Heart left ventricle (tissue), 16 donors: ENCODE results near the gene RAB11A. TPM values are rescaled to one million over a fixed set of nuclear protein-coding genes. Genes with fewer than 3 reads are reported as not detected.

Source experiments
- ATAC-seq, 4 donors: fragments of 200-7000 bp; cut with Tn5 transposase; one replicate each; pipeline ENCODE4 v1.9.1; 2020 to 2022; ENCODE audit warnings: moderate library complexity in 4 of 4, mild to moderate bottlenecking in 3 of 4, moderate number of reproducible peaks in 1 of 4
- DNase-seq, 5 donors: peaks; one replicate each; pipeline ENCODE4 v3.0.0-alpha.2; 2020
- H3K27ac ChIP-seq, 12 donors: fragments of 200-600 bp; sonication (generic) in 4 of 12; one replicate each; pipeline versions ENCODE4 v1.5.0 to v1.8.0; 2016 to 2022; ENCODE audit warnings: mild to moderate bottlenecking in 2 of 12
- H3K27me3 ChIP-seq, 9 donors: fragments of 200-600 bp; sonication (generic) in 2 of 9; one replicate each; pipeline versions ENCODE4 v1.5.1 to v1.8.0; 2016 to 2022; ENCODE audit warnings: mild to moderate bottlenecking in 3 of 9
- H3K36me3 ChIP-seq, 9 donors: fragments of 200-600 bp; sonication (generic) in 2 of 9; one replicate each; pipeline versions ENCODE4 v1.5.0 to v1.8.0; 2018 to 2022; ENCODE audit warnings: mild to moderate bottlenecking in 2 of 9
- H3K4me1 ChIP-seq, 12 donors: fragments of 200-600 bp; sonication (generic) in 4 of 12; one replicate each; pipeline versions ENCODE4 v1.5.0 to v1.8.0; 2016 to 2022; ENCODE audit warnings: mild to moderate bottlenecking in 3 of 12
- H3K4me3 ChIP-seq, 12 donors: fragments of 200-600 bp; sonication (generic) in 4 of 12; one replicate each; pipeline versions ENCODE4 v1.5.0 to v1.8.0; 2017 to 2022; ENCODE audit warnings: mild to moderate bottlenecking in 9 of 12, moderate library complexity in 4 of 12
- H3K9me3 ChIP-seq, 12 donors: fragments of 200-600 bp; sonication (generic) in 4 of 12; one replicate each; pipeline versions ENCODE4 v1.5.0 to v1.8.0; 2016 to 2022; ENCODE audit warnings: mild to moderate bottlenecking in 1 of 12
- CTCF ChIP-seq, 12 donors: fragments of 200-600 bp; sonication (generic) in 4 of 12; IDR thresholded peaks; one replicate each; pipeline versions ENCODE4 v1.5.0 to v1.8.0; 2018 to 2022; ENCODE audit warnings: antibody characterized with exemption in 12 of 12, mild to moderate bottlenecking in 5 of 12
- POLR2A ChIP-seq, 2 donors: fragments of 450-650 bp; IDR thresholded peaks; one replicate each; pipeline ENCODE4 v1.6.1; 2017; ENCODE audit warnings: antibody characterized with exemption in 2 of 2, mild to moderate bottlenecking in 2 of 2, moderate library complexity in 2 of 2
- WGBS, 4 donors: extraction: QIAGEN DNeasy Blood & Tissue Kit in 2 of 4; methylation state at CpG; one replicate each; pipeline versions ENCODE4 v1.1.5 to v1.1.7; 2013 to 2018; 5-methylcytosine and 5-hydroxymethylcytosine counted together
- intact Hi-C, 10 donors: fragments of 100-400 bp; cut with DNase I; formaldehyde crosslinking; loops; one replicate each; pipeline versions ENCODE4 v1.11.1 to v1.14.2; 2022
- polyA plus RNA-seq, 2 donors: library from polyadenylated mRNA; stranded (reverse); fragments of 200-250 nt; gene quantifications; one replicate each; pipeline ENCODE4 v1.2.3, GENCODE V29; 2013
- total RNA-seq, 9 donors: library from RNA; depleted of rRNA in 2 of 9; stranded (reverse); fragments of >200 nt in 2 of 9; fragmentation: NEBNext Ultra II Directional in 3 of 9; extraction: Animal tissue kit (Norgen Biotek cat#: 25700) in 3 of 9; gene quantifications; one replicate each; pipeline versions ENCODE4 v1.1.0 to v1.2.4, GENCODE V29; 2016 to 2023
- donor health status: ischemic (EF 13 %, LVEDD 7.1; RV severe dilation, severe dysfunction).
- donor health status: healthy with polysubstance abuse.
- donor health status: DM: no; HTN: yes; CAD: no.
- donor health status: DM: no; HTN: no; CAD: no.
- donor health status: ischemic (EF 25% LVEDD 6.9; RV normal size, moderate dysfunction).
- donor health status: ischemic (EF 25% LVEDD 5.7; RV mildly dilated, moderate dysfunction).
- donor health status: healthy.
- donor health status: DM: yes; HTN: yes; CAD: no.
- donor health status: ischemic (EF 35%, LVEDD 5.7; RV mildly dilated, moderate dysfunction).
- donor health status: nonischemic (EF 11% LVEDD 7.7; RV severe dilation, severe dysfunction).
- donor health status: DM: yes; HTN: yes; CAD: no.
- donor health status: PGD.
- donor health status: ischemic (EF 29% LVEDD 5.4; RV normal size, mild dysfunction).
- donor health status: nonischemic (EF 23%, LVEDD 6.1; RV moderate dilation, normal function).

RAB11A gene
- total and polyA plus RNA-seq, 11 donors, result 50.3 to 307 (median 162) TPM

- no peak overlapping the region for H3K27ac ChIP-seq
- no peaks in the 10 kb centered on the region for H3K27me3 ChIP-seq
- TF ChIP-seq CTCF (IDR thresholded peaks at IDR 0.05) (no peak), POLR2A (IDR thresholded peaks at IDR 0.05) (no peak)
- no peaks in the 10 kb centered on the region for H3K36me3 ChIP-seq
- WGBS, 4 donors, result 71 to 79% (median 75%) methylated on average over 2 of the region's 2 CpGs
- DNase-seq, result no peak
- no peak overlapping the region for H3K4me3 ChIP-seq
- H3K9me3 ChIP-seq, result no peaks in the 10 kb centered on the region
- intact Hi-C loops, result no loop called here
- H3K4me1 ChIP-seq, result no peaks in the 10 kb centered on the region
- ATAC-seq, result no peak
Observed at GRCh38 chr15:65927545-65927944, 58.3 kb downstream of the RAB11A start.

- TF ChIP-seq CTCF (IDR thresholded peaks at IDR 0.05), result no peak
- no peak for ATAC-seq
- intact Hi-C loops, result no loop called here
Observed at GRCh38 chr15:65929573-65929972, 60.3 kb downstream of the RAB11A start.

GRCh38 chr15:65930134-65930533 is 60.8 kb downstream of the RAB11A start:
- no peaks in the 10 kb centered on the region for H3K27me3 ChIP-seq
- 74 to 86% (median 83%) methylated on average over 5 to 6 of the region's 6 CpGs for WGBS, 4 donors
- no peak for ATAC-seq
- no peak overlapping the region for H3K27ac ChIP-seq
- no peaks in the 10 kb centered on the region for H3K4me1 ChIP-seq
- no peak overlapping the region for H3K4me3 ChIP-seq
- no peaks in the 10 kb centered on the region for H3K36me3 ChIP-seq
- intact Hi-C loops, result no loop called here
- TF ChIP-seq CTCF (IDR thresholded peaks at IDR 0.05) (no peak), POLR2A (IDR thresholded peaks at IDR 0.05) (no peak)
- no peaks in the 10 kb centered on the region for H3K9me3 ChIP-seq
- DNase-seq, result no peak

More at GRCh38 chr15:65929573-65929972, 60.3 kb downstream of the RAB11A start:
- Histone ChIP-seq H3K36me3 (no peaks in the 10 kb centered on the region), H3K9me3 (no peaks in the 10 kb centered on the region), H3K4me1 (no peaks in the 10 kb centered on the region), H3K27ac (no peak overlapping the region), H3K4me3 (no peak overlapping the region), H3K27me3 (no peaks in the 10 kb centered on the region)
- 90 to 96% (median 92%) methylated on average over 3 to 7 of the region's 7 CpGs for WGBS, 4 donors
- DNase-seq, result no peak

GRCh38 chr15:65931221-65931620 is 61.9 kb downstream of the RAB11A start:
- H3K9me3 ChIP-seq, result no peaks in the 10 kb centered on the region
- no peak overlapping the region for H3K4me3 ChIP-seq
- intact Hi-C loops, result no loop called here
- H3K27me3 ChIP-seq, result no peaks in the 10 kb centered on the region
- no peak overlapping the region for H3K27ac ChIP-seq
- no peak for TF ChIP-seq POLR2A (IDR thresholded peaks at IDR 0.05)
- TF ChIP-seq CTCF (IDR thresholded peaks at IDR 0.05), result no peak
- WGBS, 4 donors, result 77 to 83% (median 81%) methylated on average over 4 of the region's 4 CpGs
- no peaks in the 10 kb centered on the region for H3K36me3 ChIP-seq
- H3K4me1 ChIP-seq, result peaks cover 0 to under 1% (median 0%) of the 10 kb centered on the region in 12 donors
- DNase-seq (no peak), ATAC-seq (no peak)
